ENCODE results near the gene TNNT3. TPM values are rescaled to one million over a fixed set of nuclear protein-coding genes. Genes with fewer than 3 reads are reported as not detected.
A peak's percentile ranks its signal among the peaks of the same experiment; 100 is the strongest.

TNNT3 gene
- total and polyA plus RNA-seq, 8 donors, result 0.24 to 6.6 (median 1.1) TPM

GRCh38 chr11:1953489-1954266, 34.2 kb downstream of the TNNT3 start:
- no peak overlapping the region for H3K27ac ChIP-seq
- ATAC-seq (peak in 3 of 4 donors; percentile 80 to 85 (median 82)), FAIRE-seq (no peak), DNase-seq (peak in 2 of 6 donors; percentile 44 to 59)
- no peak overlapping the region for H3K4me3 ChIP-seq
- H3K4me1 ChIP-seq, result no peaks in the 10 kb centered on the region
- no peaks in the 10 kb centered on the region for H3K9me3 ChIP-seq
- no peaks in the 10 kb centered on the region for H3K36me3 ChIP-seq
- TF ChIP-seq CTCF (IDR thresholded peaks at IDR 0.05), result peak in 1 of 4 donors; percentile 11
- intact Hi-C loops (cut with DNase I), result no loop called here
- no peaks in the 10 kb centered on the region for H3K27me3 ChIP-seq
- 67 to 71% methylated on average over 4 of the region's 23 CpGs for WGBS, 2 donors

GRCh38 chr11:1958367-1958766, 38.9 kb downstream of the TNNT3 start:
- Histone ChIP-seq H3K27ac (no peak overlapping the region), H3K27me3 (no peaks in the 10 kb centered on the region), H3K4me1 (no peaks in the 10 kb centered on the region), H3K36me3 (no peaks in the 10 kb centered on the region), H3K4me3 (no peak overlapping the region), H3K9me3 (no peaks in the 10 kb centered on the region)
- intact Hi-C loops (cut with DNase I), result no loop called here
- WGBS, 2 donors, result no CpG with 5 or more reads among the region's 18 CpGs
- ATAC-seq (no peak), FAIRE-seq (no peak), DNase-seq (no peak)
- TF ChIP-seq CTCF (IDR thresholded peaks at IDR 0.05), result no peak

- Histone ChIP-seq H3K4me1 (no peaks in the 10 kb centered on the region), H3K36me3 (no peaks in the 10 kb centered on the region), H3K27me3 (no peaks in the 10 kb centered on the region), H3K4me3 (no peak overlapping the region), H3K27ac (no peak overlapping the region), H3K9me3 (no peaks in the 10 kb centered on the region)
- 83% methylated on average over 5 of the region's 17 CpGs; no CpG with 5 or more reads in 1 of the 2 donors for WGBS, 2 donors
- no peak for FAIRE-seq
- DNase-seq, result peak in 4 of 6 donors; percentile 0 to 32 (median 17)
- no peak for TF ChIP-seq CTCF (IDR thresholded peaks at IDR 0.05)
- intact Hi-C loops (cut with DNase I), result no loop called here
- no peak for ATAC-seq
These were observed 40.3 kb downstream of the TNNT3 start for GRCh38 chr11:1959786-1960185.

DNA sequence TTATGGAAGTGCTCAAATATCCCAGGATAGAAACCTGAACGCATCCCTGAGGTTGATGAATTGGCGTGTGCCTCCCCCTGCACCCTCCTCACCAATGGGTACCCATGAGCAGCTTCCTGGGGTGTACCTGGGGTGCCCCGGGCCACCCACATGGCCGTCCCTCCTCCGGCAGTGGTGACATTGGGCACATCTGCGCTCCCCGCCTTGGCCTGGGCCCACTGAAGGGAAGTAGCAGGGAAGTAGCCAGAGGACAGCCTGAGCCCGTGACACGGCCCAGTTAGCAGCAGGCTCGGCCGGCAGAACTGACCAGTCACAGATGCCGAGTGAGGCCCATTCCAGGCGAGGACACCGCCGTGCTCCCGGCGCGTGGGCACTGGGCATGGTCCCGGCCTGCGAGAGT, 44.4 kb downstream of the TNNT3 start:
- H3K9me3 ChIP-seq, result no peaks in the 10 kb centered on the region
- ATAC-seq, result no peak
- H3K4me3 ChIP-seq, result no peak overlapping the region
- no peak for TF ChIP-seq CTCF (IDR thresholded peaks at IDR 0.05)
- no peaks in the 10 kb centered on the region for H3K36me3 ChIP-seq
- FAIRE-seq, result no peak
- intact Hi-C loops (cut with DNase I), result no loop called here
- no peaks in the 10 kb centered on the region for H3K4me1 ChIP-seq
- peak in 1 of 6 donors; percentile 29 for DNase-seq
- no peaks in the 10 kb centered on the region for H3K27me3 ChIP-seq
- H3K27ac ChIP-seq, result no peak overlapping the region
- 100% methylated on average over 1 of the region's 20 CpGs; no CpG with 5 or more reads in 1 of the 2 donors for WGBS, 2 donors

GRCh38 chr11:1964348-1964747, 44.8 kb downstream of the TNNT3 start:
- Histone ChIP-seq H3K4me1 (no peaks in the 10 kb centered on the region), H3K27me3 (no peaks in the 10 kb centered on the region), H3K27ac (no peak overlapping the region), H3K36me3 (no peaks in the 10 kb centered on the region), H3K9me3 (no peaks in the 10 kb centered on the region), H3K4me3 (no peak overlapping the region)
- intact Hi-C loops (cut with DNase I), result no loop called here
- DNase-seq, result no peak
- no peak for TF ChIP-seq CTCF (IDR thresholded peaks at IDR 0.05)
- ATAC-seq, result no peak
- no CpG with 5 or more reads among the region's 17 CpGs for WGBS, 2 donors
- no peak for FAIRE-seq

Data from pancreas (tissue), 10 donors.